ENCODE results near the gene MAB21L2. TPM values are rescaled to one million over a fixed set of nuclear protein-coding genes. Genes with fewer than 3 reads are reported as not detected.
"Not testable (repeated sequence)": the region's sequence is repeated elsewhere in the genome, so short reads cannot be mapped to it uniquely, and the experiment has no call there.

MAB21L2 gene
- total RNA-seq, 1 experiment from 2014 or later = not detected

DNA sequence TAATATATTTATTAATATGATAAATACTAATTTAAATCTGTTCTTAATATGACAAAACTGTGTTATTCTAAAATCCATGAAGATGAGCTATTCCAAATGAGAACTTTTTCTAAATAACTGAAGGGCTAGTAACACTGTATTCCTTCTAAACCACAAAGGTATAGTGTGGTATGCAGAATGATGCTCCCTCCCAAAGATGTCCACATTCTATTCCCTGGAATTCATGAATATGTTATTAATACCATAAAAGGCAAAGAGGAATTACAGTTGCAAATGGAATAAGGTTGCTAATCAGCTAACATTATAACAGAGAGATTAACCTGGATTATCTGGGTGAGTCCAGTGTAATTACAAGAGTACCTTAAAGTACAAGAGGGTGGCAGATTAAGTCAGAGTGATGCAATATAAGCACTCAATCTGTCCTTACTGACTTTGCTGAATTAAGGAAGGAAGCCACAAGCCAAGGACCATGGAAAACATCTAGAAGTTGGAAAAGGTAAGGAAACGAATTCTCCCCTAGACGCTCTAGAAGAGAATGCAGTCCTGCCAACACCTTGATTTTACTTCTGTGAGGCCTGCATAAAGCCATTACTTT, 20.7 kb upstream of the MAB21L2 start:
- DNase-seq = no peak
- H3K9me3 ChIP-seq = no peaks in the 10 kb centered on the region
- no peak for TF ChIP-seq CTCF (IDR thresholded peaks at IDR 0.05; ENCODE audit: insufficient read depth in 1 of 2, low read depth in 1 of 2, low read length in 1 of 2, severe bottlenecking in 1 of 2, unreplicated experiment in 1 of 2)
- H3K36me3 ChIP-seq (ENCODE audit: control insufficient read depth, insufficient read depth, low read length) = no peaks in the 10 kb centered on the region
- intact Hi-C loops (cut with micrococcal nuclease; ENCODE audit: unreplicated experiment) = no loop called here
- Mint-ChIP-seq H3K27ac (ENCODE audit: unreplicated experiment) (no peak overlapping the region), H3K4me3 (ENCODE audit: unreplicated experiment) (no peak overlapping the region), H3K4me1 (ENCODE audit: low read depth, unreplicated experiment) (no peaks in the 10 kb centered on the region), H3K27me3 (ENCODE audit: insufficient read depth, unreplicated experiment) (no peaks in the 10 kb centered on the region), H3K36me3 (ENCODE audit: insufficient read depth, unreplicated experiment) (peaks cover 6% of the 10 kb centered on the region), H3K9me3 (ENCODE audit: unreplicated experiment) (peaks cover 8% of the 10 kb centered on the region)
- CTCF ChIA-PET = no interaction called here
- no TSS peak for BruUV-seq (replicated peaks)
- H3K27me3 ChIP-seq (replicated peaks; ENCODE audit: control insufficient read depth, insufficient read depth, low read length) = no peaks in the 10 kb centered on the region
- POLR2A ChIA-PET = no interaction called here
- no peak overlapping the region for H3K4me3 ChIP-seq (ENCODE audit: low read depth, low read length)
- no peaks in the 10 kb centered on the region for H3K4me1 ChIP-seq

DNA sequence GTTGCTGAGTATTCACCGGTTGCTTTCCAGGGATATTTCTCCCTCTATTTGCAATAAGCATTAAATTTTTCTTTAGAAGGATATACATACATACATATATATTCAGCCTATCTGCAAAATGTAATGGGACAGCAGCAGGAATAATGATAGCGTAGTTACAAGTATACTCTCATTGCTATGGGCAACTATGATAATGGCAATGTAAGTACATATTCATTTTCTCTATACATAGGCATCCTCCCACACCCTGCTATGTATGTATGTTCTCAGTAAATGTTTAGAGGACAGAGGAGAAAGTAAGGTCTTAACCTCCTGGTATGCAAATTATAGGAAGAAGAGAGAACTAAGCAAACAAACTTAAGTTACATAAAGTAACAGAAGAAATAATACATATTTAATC, 19.7 kb upstream of the MAB21L2 start:
- ChIA-PET POLR2A (no interaction called here), CTCF (no interaction called here)
- peaks cover 6% of the 10 kb centered on the region for H3K36me3 Mint-ChIP-seq (ENCODE audit: insufficient read depth, unreplicated experiment)
- H3K9me3 Mint-ChIP-seq (ENCODE audit: unreplicated experiment) = peaks cover 8% of the 10 kb centered on the region
- H3K4me3 Mint-ChIP-seq (ENCODE audit: unreplicated experiment) = no peak overlapping the region
- no peak for TF ChIP-seq CTCF (IDR thresholded peaks at IDR 0.05; ENCODE audit: insufficient read depth in 1 of 2, low read depth in 1 of 2, low read length in 1 of 2, severe bottlenecking in 1 of 2, unreplicated experiment in 1 of 2)
- H3K27me3 Mint-ChIP-seq (ENCODE audit: insufficient read depth, unreplicated experiment) = no peaks in the 10 kb centered on the region
- no peaks in the 10 kb centered on the region for H3K36me3 ChIP-seq (ENCODE audit: control insufficient read depth, insufficient read depth, low read length)
- BruUV-seq (replicated peaks) = no TSS peak
- no peaks in the 10 kb centered on the region for H3K9me3 ChIP-seq
- no peak for DNase-seq
- H3K4me3 ChIP-seq (ENCODE audit: low read depth, low read length) = no peak overlapping the region
- intact Hi-C loops (cut with micrococcal nuclease; ENCODE audit: unreplicated experiment) = no loop called here
- H3K27me3 ChIP-seq (replicated peaks; ENCODE audit: control insufficient read depth, insufficient read depth, low read length) = no peaks in the 10 kb centered on the region
- no peak overlapping the region for H3K27ac Mint-ChIP-seq (ENCODE audit: unreplicated experiment)
- no peaks in the 10 kb centered on the region for H3K4me1 Mint-ChIP-seq (ENCODE audit: low read depth, unreplicated experiment)
- H3K4me1 ChIP-seq = no peaks in the 10 kb centered on the region

DNA sequence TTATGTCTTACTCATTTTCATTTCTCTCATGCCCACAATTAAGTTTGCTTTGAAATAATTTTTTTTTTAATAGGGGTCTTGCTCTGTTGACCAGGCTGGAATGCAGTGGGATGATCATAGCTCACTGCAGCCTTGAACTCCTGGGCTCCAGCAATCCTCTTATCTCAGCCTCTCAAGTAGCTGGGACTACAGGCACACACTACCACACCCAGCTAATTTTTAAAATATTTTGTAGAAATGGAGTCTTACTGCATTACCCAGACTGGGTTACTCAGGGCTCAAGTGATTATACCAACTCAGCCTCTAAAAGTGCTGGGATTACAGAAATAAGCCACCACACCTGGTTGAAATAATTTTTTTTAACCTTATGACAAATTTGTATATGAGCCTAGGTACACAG, 19.2 kb upstream of the MAB21L2 start:
- no peaks in the 10 kb centered on the region for H3K9me3 ChIP-seq
- TF ChIP-seq CTCF (IDR thresholded peaks at IDR 0.05; ENCODE audit: insufficient read depth in 1 of 2, low read depth in 1 of 2, low read length in 1 of 2, severe bottlenecking in 1 of 2, unreplicated experiment in 1 of 2) = no peak

GRCh38 chr4:150564967-150565366, 17.0 kb upstream of the MAB21L2 start:
- DNase-seq; intact Hi-C loops (cut with micrococcal nuclease; ENCODE audit: unreplicated experiment); H3K4me3 Mint-ChIP-seq (ENCODE audit: unreplicated experiment); H3K4me1 ChIP-seq; CTCF ChIA-PET; H3K27me3 Mint-ChIP-seq (ENCODE audit: insufficient read depth, unreplicated experiment); H3K27me3 ChIP-seq (replicated peaks; ENCODE audit: control insufficient read depth, insufficient read depth, low read length); BruUV-seq (replicated peaks); H3K4me3 ChIP-seq (ENCODE audit: low read depth, low read length); POLR2A ChIA-PET; H3K9me3 ChIP-seq; H3K36me3 ChIP-seq (ENCODE audit: control insufficient read depth, insufficient read depth, low read length); H3K4me1 Mint-ChIP-seq (ENCODE audit: low read depth, unreplicated experiment); H3K27ac Mint-ChIP-seq (ENCODE audit: unreplicated experiment); H3K36me3 Mint-ChIP-seq (ENCODE audit: insufficient read depth, unreplicated experiment); H3K9me3 Mint-ChIP-seq (ENCODE audit: unreplicated experiment): not testable (repeated sequence)

More for the DNA sequence above, 19.2 kb upstream of the MAB21L2 start:
- POLR2A ChIA-PET = no interaction called here
- H3K4me1 Mint-ChIP-seq (ENCODE audit: low read depth, unreplicated experiment) = no peaks in the 10 kb centered on the region
- H3K36me3 Mint-ChIP-seq (ENCODE audit: insufficient read depth, unreplicated experiment) = peaks cover 2% of the 10 kb centered on the region
- intact Hi-C loops (cut with micrococcal nuclease; ENCODE audit: unreplicated experiment) = no loop called here
- peaks cover 8% of the 10 kb centered on the region for H3K9me3 Mint-ChIP-seq (ENCODE audit: unreplicated experiment)
- CTCF ChIA-PET = no interaction called here
- DNase-seq = no peak
- no peak overlapping the region for H3K27ac Mint-ChIP-seq (ENCODE audit: unreplicated experiment)
- no peaks in the 10 kb centered on the region for H3K36me3 ChIP-seq (ENCODE audit: control insufficient read depth, insufficient read depth, low read length)
- H3K4me3 ChIP-seq (ENCODE audit: low read depth, low read length) = no peak overlapping the region
- no peak overlapping the region for H3K4me3 Mint-ChIP-seq (ENCODE audit: unreplicated experiment)
- H3K27me3 ChIP-seq (replicated peaks; ENCODE audit: control insufficient read depth, insufficient read depth, low read length) = no peaks in the 10 kb centered on the region
- H3K27me3 Mint-ChIP-seq (ENCODE audit: insufficient read depth, unreplicated experiment) = no peaks in the 10 kb centered on the region
- H3K4me1 ChIP-seq = no peaks in the 10 kb centered on the region
- no TSS peak for BruUV-seq (replicated peaks)
